ENCODE results near the gene HRH2. TPM values are rescaled to one million over a fixed set of nuclear protein-coding genes. Genes with fewer than 3 reads are reported as not detected.

The HRH2 gene
- total RNA-seq, 1 donor from 2014 or later = 1.2 TPM

DNA sequence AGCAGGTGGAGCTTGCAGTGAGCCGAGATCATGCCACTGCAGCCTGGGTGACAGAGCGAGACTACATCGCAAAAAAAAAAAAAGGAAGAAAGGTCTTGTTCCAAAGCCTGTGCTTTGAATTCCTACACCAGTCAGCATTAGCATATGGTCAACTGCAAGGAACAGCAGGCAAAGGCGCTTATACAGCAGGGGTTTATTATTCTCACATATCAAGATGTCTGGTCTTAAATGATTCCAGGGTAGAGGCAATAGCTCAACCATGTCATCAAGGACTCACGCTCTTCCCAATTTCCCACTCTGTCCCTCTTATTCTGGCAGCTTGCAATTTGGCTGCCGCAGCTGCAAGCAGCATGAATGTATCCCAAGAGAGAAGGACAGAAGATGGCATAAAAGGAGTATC is 28.6 kb upstream of the HRH2 start:
- H3K27me3 Mint-ChIP-seq = peaks cover 6% of the 10 kb centered on the region
- no peak overlapping the region for H3K4me3 Mint-ChIP-seq (ENCODE audit: low read depth)
- peaks cover 5% of the 10 kb centered on the region for H3K9me3 Mint-ChIP-seq (ENCODE audit: low read depth)
- TF ChIP-seq, protein P1, sequence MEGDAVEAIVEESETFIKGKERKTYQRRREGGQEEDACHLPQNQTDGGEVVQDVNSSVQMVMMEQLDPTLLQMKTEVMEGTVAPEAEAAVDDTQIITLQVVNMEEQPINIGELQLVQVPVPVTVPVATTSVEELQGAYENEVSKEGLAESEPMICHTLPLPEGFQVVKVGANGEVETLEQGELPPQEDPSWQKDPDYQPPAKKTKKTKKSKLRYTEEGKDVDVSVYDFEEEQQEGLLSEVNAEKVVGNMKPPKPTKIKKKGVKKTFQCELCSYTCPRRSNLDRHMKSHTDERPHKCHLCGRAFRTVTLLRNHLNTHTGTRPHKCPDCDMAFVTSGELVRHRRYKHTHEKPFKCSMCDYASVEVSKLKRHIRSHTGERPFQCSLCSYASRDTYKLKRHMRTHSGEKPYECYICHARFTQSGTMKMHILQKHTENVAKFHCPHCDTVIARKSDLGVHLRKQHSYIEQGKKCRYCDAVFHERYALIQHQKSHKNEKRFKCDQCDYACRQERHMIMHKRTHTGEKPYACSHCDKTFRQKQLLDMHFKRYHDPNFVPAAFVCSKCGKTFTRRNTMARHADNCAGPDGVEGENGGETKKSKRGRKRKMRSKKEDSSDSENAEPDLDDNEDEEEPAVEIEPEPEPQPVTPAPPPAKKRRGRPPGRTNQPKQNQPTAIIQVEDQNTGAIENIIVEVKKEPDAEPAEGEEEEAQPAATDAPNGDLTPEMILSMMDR (IDR thresholded peaks at IDR 0.05; ENCODE audit: unreplicated experiment) = no peak
- H3K4me1 Mint-ChIP-seq (ENCODE audit: low read depth) = peaks cover 4% of the 10 kb centered on the region
- H3K27ac Mint-ChIP-seq = no peak overlapping the region
- no peak for DNase-seq (ENCODE audit: low spot score, unreplicated experiment)
- no peaks in the 10 kb centered on the region for H3K36me3 Mint-ChIP-seq (ENCODE audit: insufficient read depth)

DNA sequence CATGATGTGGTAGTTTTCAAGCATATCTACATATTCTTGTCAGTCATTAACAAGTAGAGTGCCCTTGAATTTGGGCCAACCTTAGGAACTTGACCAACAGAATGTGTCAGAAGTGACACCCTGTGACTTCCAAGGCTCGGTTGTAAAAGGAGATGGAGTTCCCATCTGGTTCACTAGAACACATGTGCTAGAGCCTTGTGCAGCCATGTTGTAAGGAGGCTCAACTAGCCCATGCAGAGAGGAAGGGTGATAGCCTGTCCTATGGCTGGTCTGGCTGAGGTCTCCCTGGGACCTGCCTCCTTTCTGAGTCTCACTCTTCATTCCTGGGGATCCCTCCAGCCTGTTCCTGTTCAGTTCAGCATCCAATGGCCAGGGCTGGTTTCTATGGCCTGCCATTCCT is 28.1 kb upstream of the HRH2 start:
- Mint-ChIP-seq H3K4me3 (ENCODE audit: low read depth) (no peak overlapping the region), H3K27ac (peak overlapping the region; percentile 63), H3K4me1 (ENCODE audit: low read depth) (peaks cover 4% of the 10 kb centered on the region), H3K27me3 (peaks cover 6% of the 10 kb centered on the region), H3K36me3 (ENCODE audit: insufficient read depth) (no peaks in the 10 kb centered on the region), H3K9me3 (ENCODE audit: low read depth) (peaks cover 5% of the 10 kb centered on the region)
- no peak for DNase-seq (ENCODE audit: low spot score, unreplicated experiment)
- TF ChIP-seq, protein P1 (IDR thresholded peaks at IDR 0.05; ENCODE audit: unreplicated experiment) = no peak

DNA sequence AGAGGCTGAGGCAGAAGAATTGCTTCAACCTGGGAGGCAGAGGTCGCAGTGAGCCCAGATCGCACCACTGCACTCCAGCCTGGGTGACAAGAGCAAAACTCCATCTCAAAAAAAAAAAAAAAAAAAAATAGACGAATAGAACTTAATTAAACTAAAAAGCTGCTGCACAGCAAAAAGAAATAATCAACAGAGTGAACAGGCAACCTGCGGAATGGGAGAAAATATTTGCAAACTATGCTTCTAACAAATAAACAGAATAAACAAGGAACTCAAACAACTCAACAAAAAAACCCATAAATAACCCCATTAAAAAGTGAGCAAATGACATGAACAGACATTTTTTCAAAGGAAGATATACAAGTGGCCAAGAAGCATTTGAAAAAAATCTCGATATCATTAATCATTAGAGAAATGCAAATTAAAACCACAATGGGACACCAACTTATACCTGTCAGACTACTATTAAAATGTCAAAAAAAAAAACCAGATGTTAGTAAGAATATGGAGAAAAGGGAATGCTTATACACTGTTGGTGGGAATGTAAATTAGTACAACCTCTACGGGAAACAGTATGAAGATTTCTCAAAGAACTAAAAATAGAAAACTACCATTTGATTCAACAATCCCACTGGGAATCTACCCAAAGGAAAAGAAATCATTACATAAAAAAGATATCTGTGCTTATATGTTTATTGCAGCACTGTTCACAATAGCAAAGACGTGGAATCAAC is 21.9 kb upstream of the HRH2 start:
- peaks cover 25% of the 10 kb centered on the region for H3K27me3 Mint-ChIP-seq
- H3K4me3 Mint-ChIP-seq (ENCODE audit: low read depth) = no peak overlapping the region
- no peaks in the 10 kb centered on the region for H3K9me3 Mint-ChIP-seq (ENCODE audit: low read depth)
- no peak overlapping the region for H3K27ac Mint-ChIP-seq
- TF ChIP-seq, protein P1 (IDR thresholded peaks at IDR 0.05; ENCODE audit: unreplicated experiment) = no peak
- H3K4me1 Mint-ChIP-seq (ENCODE audit: low read depth) = peaks cover 4% of the 10 kb centered on the region
- no peaks in the 10 kb centered on the region for H3K36me3 Mint-ChIP-seq (ENCODE audit: insufficient read depth)
- DNase-seq (ENCODE audit: low spot score, unreplicated experiment) = no peak

DNA sequence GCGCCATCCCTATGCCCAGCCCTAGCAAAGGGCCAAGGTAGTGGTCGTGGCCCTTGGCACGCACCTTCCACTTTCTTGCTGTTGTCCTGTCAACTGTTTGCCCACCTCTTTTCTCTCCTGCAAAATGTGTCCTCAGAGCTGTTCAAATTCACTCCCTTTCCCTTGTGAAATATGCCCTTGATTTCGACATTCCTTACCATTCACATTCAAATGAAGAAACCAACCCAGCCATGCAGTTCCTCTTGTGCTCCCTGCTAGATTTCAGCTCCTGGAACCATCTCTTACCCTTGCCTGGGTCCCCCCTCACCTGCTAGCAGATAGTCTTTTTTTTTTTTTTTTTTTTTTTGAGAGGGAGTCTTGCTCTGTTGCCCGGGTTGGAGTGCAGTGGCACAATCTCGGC is 19.6 kb upstream of the HRH2 start:
- no peak for DNase-seq (ENCODE audit: low spot score, unreplicated experiment)
- no peak overlapping the region for H3K4me3 Mint-ChIP-seq (ENCODE audit: low read depth)
- no peak overlapping the region for H3K27ac Mint-ChIP-seq
- H3K36me3 Mint-ChIP-seq (ENCODE audit: insufficient read depth) = no peaks in the 10 kb centered on the region
- TF ChIP-seq, protein P1 (IDR thresholded peaks at IDR 0.05; ENCODE audit: unreplicated experiment) = no peak
- H3K9me3 Mint-ChIP-seq (ENCODE audit: low read depth) = no peaks in the 10 kb centered on the region
- H3K4me1 Mint-ChIP-seq (ENCODE audit: low read depth) = peaks cover 1% of the 10 kb centered on the region
- peaks cover 36% of the 10 kb centered on the region for H3K27me3 Mint-ChIP-seq

DNA sequence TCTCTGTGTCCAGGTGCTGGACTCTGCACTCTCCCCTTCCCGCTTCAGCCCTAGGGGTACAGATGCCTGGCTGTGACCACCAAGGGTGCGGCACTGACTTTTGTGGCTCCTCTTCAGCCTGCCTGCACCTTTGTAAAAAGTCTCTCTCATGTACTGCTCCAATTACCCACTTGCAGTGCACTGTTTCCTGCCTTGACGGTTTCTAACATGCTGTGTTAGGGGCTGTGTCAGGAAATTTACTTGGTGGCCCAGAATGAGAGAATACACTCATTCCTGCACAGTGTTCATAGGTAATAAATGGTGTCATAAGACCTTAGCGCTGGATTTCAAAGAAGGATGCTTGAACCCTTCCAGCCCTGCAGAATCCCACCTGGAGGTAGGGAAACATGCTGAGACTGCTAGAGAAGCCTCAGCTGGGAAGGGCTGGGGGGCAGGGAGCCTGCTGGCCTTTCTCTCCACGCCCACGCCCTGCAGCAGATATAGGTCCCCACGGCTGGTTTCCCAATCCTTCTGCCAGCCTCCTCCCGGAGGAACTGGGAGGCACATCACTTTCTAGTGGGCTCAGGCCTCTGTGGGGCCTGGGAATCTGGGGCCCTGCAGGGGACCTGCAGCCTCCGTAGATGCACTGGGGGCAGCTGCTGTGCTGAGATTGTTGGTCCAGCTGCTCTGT is 17.6 kb upstream of the HRH2 start:
- Mint-ChIP-seq H3K4me1 (ENCODE audit: low read depth) (no peaks in the 10 kb centered on the region), H3K9me3 (ENCODE audit: low read depth) (no peaks in the 10 kb centered on the region), H3K27ac (no peak overlapping the region), H3K36me3 (ENCODE audit: insufficient read depth) (no peaks in the 10 kb centered on the region), H3K4me3 (ENCODE audit: low read depth) (no peak overlapping the region), H3K27me3 (peaks cover 36% of the 10 kb centered on the region)
- TF ChIP-seq, protein P1 (IDR thresholded peaks at IDR 0.05; ENCODE audit: unreplicated experiment) = no peak
- no peak for DNase-seq (ENCODE audit: low spot score, unreplicated experiment)

All from progenitor cell of endocrine pancreas (in vitro differentiated cells).